ENCODE data around the gene NUP98.
"Not testable (repeated sequence)": the region's sequence is repeated elsewhere in the genome, so short reads cannot be mapped to it uniquely, and the experiment has no call there.

NUP98 gene

DNA sequence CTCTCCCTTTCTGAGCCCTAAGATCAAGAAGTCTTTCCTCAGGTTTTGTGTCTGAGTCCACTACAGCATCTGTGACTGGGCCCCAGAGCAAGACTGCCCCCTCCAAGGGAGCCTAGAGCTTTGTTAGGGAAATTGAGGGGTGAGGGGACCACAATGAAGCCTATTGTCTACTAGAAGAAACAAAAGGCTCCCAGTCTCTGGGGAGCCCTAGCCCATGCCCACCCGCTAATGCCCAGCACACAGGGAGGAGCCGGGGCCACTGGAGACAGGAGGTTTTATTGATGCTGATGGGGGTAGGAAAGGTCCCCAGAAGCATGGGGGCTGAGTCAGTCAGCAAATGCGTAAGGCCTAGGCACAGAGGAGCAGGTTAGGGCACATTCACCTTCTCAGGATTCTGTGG lies 29.4 kb upstream of the NUP98 start:
- no peak for DNase-seq (ENCODE audit: low spot score)

- no peak for DNase-seq (ENCODE audit: low spot score)
These were observed 28.3 kb upstream of the NUP98 start for GRCh38 chr11:3825473-3826154.

DNA sequence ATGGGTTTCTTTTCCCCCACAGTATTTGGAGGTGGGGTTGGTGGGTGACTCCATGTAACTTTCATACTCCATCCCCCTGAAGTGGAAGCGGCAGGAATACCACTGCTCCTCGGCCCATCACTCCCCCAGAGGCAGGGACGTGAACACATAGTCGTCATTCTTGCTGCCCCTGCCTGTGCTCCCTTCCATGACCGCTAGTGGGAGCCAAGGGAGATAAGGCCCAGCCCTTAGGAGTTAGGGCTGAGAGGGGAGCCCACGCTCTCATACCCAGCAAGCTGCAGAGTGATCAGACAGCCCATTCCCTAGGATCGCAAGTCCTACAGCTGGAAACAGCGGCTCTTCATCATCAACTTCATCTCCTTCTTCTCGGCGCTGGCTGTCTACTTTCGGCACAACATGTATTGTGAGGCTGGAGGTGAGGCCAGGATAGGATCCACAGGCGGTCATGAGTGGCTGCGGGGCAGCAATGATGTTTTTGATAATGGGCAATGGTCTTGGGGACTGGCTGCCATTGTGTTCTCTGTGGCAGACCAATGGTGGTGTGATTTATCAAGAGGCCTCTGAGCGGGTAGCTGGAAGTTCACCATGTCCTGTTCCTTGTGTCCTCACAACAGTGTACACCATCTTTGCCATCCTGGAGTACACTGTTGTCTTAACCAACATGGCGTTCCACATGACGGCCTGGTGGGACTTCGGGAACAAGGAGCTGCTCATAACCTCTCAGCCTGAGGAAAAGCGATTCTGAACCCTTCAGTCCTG lies 27.5 kb upstream of the NUP98 start:
- DNase-seq (ENCODE audit: low spot score) = peak; percentile 82

DNA sequence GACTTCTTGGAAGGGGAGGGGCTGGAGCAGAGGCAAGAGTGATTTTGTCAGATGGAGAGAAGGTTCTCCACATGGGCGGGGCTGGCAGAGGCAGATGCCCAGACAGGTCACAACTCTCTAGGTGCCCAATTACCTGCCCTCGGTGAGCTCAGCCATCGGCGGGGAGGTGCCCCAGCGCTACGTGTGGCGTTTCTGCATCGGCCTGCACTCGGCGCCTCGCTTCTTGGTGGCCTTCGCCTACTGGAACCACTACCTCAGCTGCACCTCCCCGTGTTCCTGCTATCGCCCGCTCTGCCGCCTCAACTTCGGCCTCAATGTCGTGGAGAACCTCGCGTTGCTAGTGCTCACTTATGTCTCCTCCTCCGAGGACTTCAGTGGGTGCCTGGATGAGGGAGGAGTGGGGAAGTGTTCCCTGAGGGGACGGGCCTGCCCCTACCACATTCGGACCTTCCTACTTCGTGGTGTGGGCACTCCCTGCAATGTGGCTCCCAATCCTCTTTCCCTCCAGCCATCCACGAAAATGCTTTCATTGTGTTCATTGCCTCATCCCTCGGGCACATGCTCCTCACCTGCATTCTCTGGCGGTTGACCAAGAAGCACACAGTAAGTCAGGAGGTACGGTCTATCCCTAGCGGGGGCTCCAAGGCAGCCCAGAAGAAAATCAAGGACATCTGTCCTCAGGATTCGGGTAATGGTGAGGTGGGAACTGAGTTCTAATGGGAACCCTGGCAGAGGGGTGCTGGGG lies 26.6 kb upstream of the NUP98 start:
- no peak for DNase-seq (ENCODE audit: low spot score)

- no peak for DNase-seq (ENCODE audit: low spot score)
These were observed 25.9 kb upstream of the NUP98 start for GRCh38 chr11:3823303-3823702.

GRCh38 chr11:3822312-3822711 lies 25.0 kb upstream of the NUP98 start:
- DNase-seq (ENCODE audit: low spot score) = no peak

DNA sequence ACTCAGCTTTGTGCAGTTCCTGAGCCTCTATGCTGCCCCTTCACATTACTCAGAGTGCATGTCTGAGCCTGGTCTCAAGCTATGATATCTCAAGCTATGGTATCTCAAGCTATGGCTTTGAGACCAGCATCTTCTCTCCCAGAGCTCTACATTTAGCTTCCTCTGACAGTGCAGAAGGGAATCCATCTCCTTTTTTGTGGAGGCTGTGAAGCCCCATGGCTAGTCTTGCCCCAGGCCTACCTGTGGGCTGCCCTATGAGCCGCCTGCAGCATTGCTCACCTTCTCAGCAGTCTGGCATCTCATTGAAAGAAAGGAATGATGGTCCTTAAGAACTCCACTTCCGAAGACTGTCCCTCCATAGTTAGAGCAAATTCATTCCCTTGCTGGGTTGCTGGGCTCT lies 23.6 kb upstream of the NUP98 start:
- no peak for DNase-seq (ENCODE audit: low spot score)

DNA sequence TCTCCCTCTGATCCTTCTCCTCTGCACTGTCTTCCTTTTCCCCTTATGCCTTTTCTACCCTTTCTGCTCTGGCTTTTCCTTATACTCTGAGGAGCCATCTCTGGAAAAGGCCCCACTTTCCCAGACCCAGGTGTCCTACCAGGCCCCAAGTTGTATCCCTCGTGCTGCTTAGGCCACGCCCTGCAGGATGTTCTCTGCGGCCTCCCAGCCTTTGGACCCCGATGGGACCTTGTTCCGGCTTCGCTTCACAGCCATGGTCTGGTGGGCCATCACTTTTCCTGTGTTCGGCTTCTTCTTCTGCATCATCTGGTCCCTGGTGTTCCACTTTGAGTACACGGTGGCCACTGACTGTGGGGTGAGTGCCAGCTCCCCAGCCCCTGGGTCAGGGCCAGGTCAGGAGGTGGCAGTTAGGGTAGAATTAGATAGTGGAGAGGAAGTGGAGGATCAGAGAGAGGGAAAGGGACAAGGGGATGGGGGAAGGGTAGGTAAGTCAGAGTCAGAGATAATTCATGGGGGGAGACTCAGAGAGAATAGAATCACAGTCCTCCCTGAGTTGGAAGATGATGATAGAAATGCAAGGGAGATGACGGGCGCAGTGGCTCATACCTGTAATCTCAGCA lies 19.9 kb upstream of the NUP98 start:
- no peak for DNase-seq (ENCODE audit: low spot score)

DNA sequence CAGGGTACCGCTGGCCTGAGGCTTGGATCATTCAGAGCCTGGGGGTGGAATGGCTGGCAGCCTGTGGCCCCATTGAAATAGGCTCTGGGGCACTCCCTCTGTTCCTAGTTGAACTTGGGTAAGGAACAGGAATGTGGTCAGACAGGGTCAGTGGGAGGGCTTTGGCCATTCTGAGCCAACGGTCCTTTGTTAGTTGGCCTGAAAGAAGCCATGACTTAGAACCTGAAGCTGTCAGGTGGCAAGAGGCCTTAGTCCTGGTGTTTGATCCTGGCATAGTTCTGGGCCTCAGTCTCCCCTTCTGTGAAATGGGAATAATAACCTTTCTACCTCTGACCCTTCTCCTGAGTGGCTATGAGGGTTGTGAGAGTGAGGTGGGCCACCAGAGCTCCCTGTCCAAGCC lies 19.3 kb upstream of the NUP98 start:
- no peak for DNase-seq (ENCODE audit: low spot score)

DNA sequence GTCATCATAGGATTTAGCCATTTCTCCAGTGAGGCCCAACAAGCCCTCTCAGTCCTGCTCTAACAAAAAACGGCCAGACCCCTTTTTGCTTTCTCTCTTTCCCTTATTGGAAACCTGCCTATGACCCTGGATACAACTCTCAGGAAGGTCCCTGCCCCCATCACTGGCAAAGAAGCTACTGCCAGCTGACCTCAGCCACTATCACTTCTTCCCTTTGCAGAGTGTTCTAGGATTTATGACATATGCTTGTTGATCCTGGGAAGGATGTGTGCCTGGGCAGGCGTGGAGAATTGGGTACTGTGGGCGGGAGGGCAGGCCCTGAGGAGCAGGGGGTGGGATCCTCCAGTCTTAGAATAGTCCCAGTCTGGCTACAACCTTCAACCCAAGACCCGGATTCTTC lies 18.5 kb upstream of the NUP98 start:
- no peak for DNase-seq (ENCODE audit: low spot score)

GRCh38 chr11:3814832-3815231 lies 17.5 kb upstream of the NUP98 start:
- DNase-seq (ENCODE audit: low spot score) = not testable (repeated sequence)

GRCh38 chr11:3810951-3811350 lies 13.6 kb upstream of the NUP98 start:
- no peak for DNase-seq (ENCODE audit: low spot score)

DNA sequence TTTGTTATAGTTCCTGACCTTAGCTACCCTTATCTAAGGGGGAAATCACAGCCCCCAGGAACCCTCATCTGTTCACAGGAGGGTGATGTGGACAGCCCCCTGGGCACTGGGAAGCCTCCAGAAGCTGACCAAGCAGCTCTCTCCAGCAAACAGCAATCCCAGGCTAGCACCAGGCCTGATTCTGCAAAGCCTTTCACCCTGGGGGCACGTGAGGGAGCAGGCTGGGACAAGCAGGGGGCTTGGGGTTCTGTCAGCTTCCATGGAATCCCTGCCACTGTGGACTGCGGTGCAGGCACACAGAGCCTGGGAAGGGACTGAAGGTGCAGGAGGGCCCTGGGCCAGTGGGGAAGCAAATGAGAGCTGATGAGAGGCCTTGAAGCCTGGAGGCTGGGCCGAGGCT lies 13.1 kb upstream of the NUP98 start:
- DNase-seq (ENCODE audit: low spot score) = no peak

GRCh38 chr11:3809624-3809928 lies 12.2 kb upstream of the NUP98 start:
- DNase-seq (ENCODE audit: low spot score) = no peak

DNA sequence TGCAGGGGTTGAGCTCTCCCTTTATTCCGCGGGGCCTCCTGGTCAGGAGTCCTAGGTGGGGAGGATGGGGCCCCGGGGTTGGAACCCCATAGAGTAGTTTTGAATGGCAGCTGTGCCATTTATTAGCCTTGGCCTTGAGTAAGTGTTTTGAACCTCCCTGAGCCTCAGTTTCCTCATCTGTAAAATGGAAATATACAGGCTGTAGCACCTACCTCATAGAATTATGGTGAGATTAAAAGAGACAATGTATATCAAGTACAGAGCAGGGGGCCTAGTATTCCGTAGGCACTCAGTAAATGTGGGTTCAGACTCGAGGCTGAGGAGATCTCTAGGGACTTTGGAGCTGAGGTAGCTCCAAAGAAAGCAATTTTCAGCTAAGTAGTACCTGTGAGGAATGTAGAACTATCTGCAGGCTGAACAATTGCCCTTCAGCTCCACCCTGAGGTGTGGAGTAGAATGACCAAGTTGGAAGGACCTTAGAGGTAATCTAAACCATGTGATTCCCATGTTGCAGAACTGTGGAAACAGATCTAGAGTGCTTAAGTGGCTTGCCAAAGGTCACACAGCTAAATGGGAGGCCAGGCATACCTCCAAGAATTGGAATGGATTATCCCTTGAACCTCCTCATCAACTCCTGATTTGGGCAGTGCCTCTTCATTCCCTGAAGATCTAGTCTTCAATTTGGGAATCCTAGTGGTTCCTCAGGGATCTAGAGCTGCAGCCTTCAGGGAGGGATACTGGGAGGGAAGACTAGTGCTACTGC lies 11.7 kb upstream of the NUP98 start:
- DNase-seq (ENCODE audit: low spot score) = peak; percentile 76

- DNase-seq (ENCODE audit: low spot score) = peak; percentile 80
These were observed 10.8 kb upstream of the NUP98 start, which contains the start of gene PGAP2 for GRCh38 chr11:3807909-3808860. PGAP2 (plus strand) TSS chr11:3808560; CDS start chr11:3811260, 2,700 bp downstream.

DNA sequence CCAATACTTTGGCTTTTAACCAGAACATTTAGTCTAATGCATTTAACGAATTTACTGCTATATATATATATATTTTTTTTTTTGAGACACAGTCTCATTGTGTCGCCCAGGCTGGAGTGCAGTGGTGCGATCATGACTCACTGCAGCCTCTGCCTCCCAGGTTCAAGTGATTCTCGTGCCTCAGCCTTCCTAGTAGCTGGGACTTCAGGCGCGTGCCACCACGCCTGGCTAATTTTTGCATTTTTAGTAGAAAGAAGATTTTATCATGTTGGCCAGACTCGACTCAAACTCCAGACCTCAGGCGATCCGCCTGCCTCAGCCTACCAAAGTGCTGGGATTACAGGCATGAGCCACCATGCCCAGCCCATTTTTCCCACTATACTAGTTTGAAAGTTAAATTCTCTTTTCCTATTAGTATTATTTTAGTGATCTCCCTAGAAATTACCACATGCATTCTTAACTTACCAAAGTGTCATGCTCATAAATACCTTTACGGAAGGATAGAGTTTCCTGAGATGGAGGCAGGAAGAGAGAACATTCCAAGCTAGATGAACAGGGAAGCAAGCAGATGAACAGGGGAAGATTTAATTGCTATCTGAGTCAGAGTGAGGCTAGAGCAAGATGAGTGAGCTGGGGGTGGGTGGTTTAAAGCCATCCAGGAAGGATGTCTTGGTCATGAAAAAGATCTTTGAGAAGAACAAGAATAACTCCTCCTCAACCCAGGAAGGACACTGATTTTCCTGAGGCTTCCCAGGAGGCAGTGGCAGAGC lies 6.6 kb upstream of the NUP98 start:
- no peak for DNase-seq (ENCODE audit: low spot score)

DNA sequence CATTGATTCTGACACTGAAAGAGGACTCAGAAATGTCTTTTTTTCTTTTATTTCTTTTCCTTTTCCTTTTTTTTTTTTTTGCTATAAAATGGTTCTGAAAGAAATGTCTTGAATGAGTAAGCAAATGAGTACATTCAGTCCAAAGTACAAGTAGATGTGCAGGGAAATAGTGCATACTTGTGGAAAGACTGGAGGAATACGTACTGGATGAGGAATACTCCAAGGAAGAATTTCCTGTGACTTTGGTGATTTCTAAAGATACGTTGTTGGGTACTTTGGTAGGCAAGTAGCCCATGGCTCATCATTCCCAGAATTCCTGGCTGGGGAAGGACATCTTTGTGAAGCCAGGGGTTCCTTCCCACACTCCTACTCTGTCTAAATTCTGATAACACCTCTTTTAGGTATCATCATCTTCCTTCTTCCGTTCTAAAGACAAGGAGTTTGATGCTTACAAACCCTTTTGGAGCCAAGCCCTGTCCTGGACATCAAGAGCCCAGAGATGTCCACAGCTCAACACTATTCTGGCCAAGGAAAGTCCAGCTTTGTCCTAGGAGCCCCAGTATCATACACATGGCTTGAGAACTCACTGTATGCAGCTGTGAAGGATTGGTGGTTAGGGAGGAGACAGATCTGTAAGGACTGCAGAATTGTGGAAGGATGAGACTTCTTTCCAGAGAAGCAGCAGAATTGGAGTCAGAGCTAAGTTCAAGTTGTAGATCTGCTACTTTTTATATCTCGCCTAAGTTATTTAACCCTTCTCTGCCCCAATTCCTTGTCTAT lies 4.8 kb upstream of the NUP98 start:
- no peak for DNase-seq (ENCODE audit: low spot score)

- DNase-seq (ENCODE audit: low spot score) = no peak
These were observed 2.5 kb upstream of the NUP98 start for GRCh38 chr11:3799873-3800272.

All from germinal center (tissue), 1 donor.